GM10266 (cell line): ENCODE measurements around the gene CRTC3.

ENCODE experiments used
- DNase-seq: peaks from one replicate; pipeline ENCODE4 v3.0.0; 2012; ENCODE audit errors: extremely low spot score
- CTCF ChIP-seq: IDR thresholded peaks from 2 replicates; pipeline ENCODE4 v1.5.1; 2012; ENCODE audit warnings: mild to moderate bottlenecking, low read depth; ENCODE audit not compliant: control insufficient read depth, insufficient read depth; ENCODE audit errors: missing control alignments

The CRTC3 gene

GRCh38 chr15:90540768-90541167, 11.0 kb downstream of the CRTC3 start:
- no peak for TF ChIP-seq CTCF
- DNase-seq = no peak

GRCh38 chr15:90545095-90545494, 15.4 kb downstream of the CRTC3 start:
- no peak for TF ChIP-seq CTCF
- no peak for DNase-seq

- TF ChIP-seq CTCF = no peak
- no peak for DNase-seq
Measured at GRCh38 chr15:90547540-90547939, 17.8 kb downstream of the CRTC3 start.

- DNase-seq = no peak
- TF ChIP-seq CTCF = no peak
Measured at GRCh38 chr15:90550919-90551318, 21.2 kb downstream of the CRTC3 start.

- DNase-seq = no peak
- no peak for TF ChIP-seq CTCF
Measured at GRCh38 chr15:90552162-90552928, 22.6 kb downstream of the CRTC3 start.

GRCh38 chr15:90552929-90553211, 23.1 kb downstream of the CRTC3 start:
- no peak for TF ChIP-seq CTCF
- no peak for DNase-seq

- no peak for DNase-seq
- TF ChIP-seq CTCF = no peak
Measured at GRCh38 chr15:90553248-90553745, 23.6 kb downstream of the CRTC3 start.
